ENCODE results near the gene RILPL2. TPM values are rescaled to one million over a fixed set of nuclear protein-coding genes. Genes with fewer than 3 reads are reported as not detected.
"Not testable (repeated sequence)": the region's sequence is repeated elsewhere in the genome, so short reads cannot be mapped to it uniquely, and the experiment has no call there.

The RILPL2 gene
- total RNA-seq, result 10 to 100 TPM in 1 of 2 donors, 1 to 10 TPM in 1; 9.7 to 12.2 TPM

- Mint-ChIP-seq H3K4me3 (peak within 1 kb of the TSS; percentile 97), H3K4me1 (ENCODE audit: low read depth in 2 of 2) (peaks cover 30 to 33% of the 10 kb centered on the region in 2 donors), H3K36me3 (no peaks in the 10 kb centered on the region), H3K27me3 (no peaks in the 10 kb centered on the region), H3K27ac (peak within 1 kb of the TSS; percentile 93 to 94), H3K9me3 (no peaks in the 10 kb centered on the region)
- ATAC-seq (peak; percentile 93 to 95), DNase-seq (ENCODE audit: low spot score) (peak; percentile 95)
Measured at GRCh38 chr12:123436017-123436964, at the start of gene RILPL2. Gene RILPL2 (minus strand): TSS chr12:123436684. CDS start chr12:123436420, 264 bp downstream.

- Mint-ChIP-seq H3K4me3 (no peak overlapping the region), H3K36me3 (no peaks in the 10 kb centered on the region), H3K4me1 (ENCODE audit: low read depth in 2 of 2) (peaks cover 7 to 14% of the 10 kb centered on the region in 2 donors), H3K27ac (no peak overlapping the region), H3K9me3 (no peaks in the 10 kb centered on the region), H3K27me3 (peaks cover 0 to 2% of the 10 kb centered on the region in 2 donors)
- DNase-seq (ENCODE audit: low spot score), result no peak
- ATAC-seq, result no peak
Measured at GRCh38 chr12:123485756-123486155, 49.3 kb upstream of the RILPL2 start.

GRCh38 chr12:123483602-123484248 is 47.2 kb upstream of the RILPL2 start:
- H3K27me3 Mint-ChIP-seq, result peaks cover 0 to 2% of the 10 kb centered on the region in 2 donors
- H3K4me1 Mint-ChIP-seq (ENCODE audit: low read depth in 2 of 2), result peaks cover 7 to 14% of the 10 kb centered on the region in 2 donors
- DNase-seq (ENCODE audit: low spot score) (peak; percentile 50), ATAC-seq (peak; percentile 31 to 48)
- no peaks in the 10 kb centered on the region for H3K9me3 Mint-ChIP-seq
- no peaks in the 10 kb centered on the region for H3K36me3 Mint-ChIP-seq
- H3K4me3 Mint-ChIP-seq, result no peak overlapping the region
- H3K27ac Mint-ChIP-seq, result no peak overlapping the region

- H3K36me3 Mint-ChIP-seq, result no peaks in the 10 kb centered on the region
- no peak overlapping the region for H3K4me3 Mint-ChIP-seq
- no peaks in the 10 kb centered on the region for H3K9me3 Mint-ChIP-seq
- peaks cover 7 to 14% of the 10 kb centered on the region in 2 donors for H3K4me1 Mint-ChIP-seq (ENCODE audit: low read depth in 2 of 2)
- no peak overlapping the region for H3K27ac Mint-ChIP-seq
- H3K27me3 Mint-ChIP-seq, result peaks cover 0 to 2% of the 10 kb centered on the region in 2 donors
- ATAC-seq, result no peak
- no peak for DNase-seq (ENCODE audit: low spot score)
Measured at GRCh38 chr12:123482876-123483275, 46.4 kb upstream of the RILPL2 start.

- H3K27me3 Mint-ChIP-seq; DNase-seq (ENCODE audit: low spot score); ATAC-seq; H3K4me3 Mint-ChIP-seq; H3K36me3 Mint-ChIP-seq; H3K9me3 Mint-ChIP-seq; H3K27ac Mint-ChIP-seq: not testable (repeated sequence)
- H3K4me1 Mint-ChIP-seq (ENCODE audit: low read depth in 2 of 2), result peaks cover 7 to 17% of the 10 kb centered on the region in 2 donors
Measured at GRCh38 chr12:123481251-123481650, 44.8 kb upstream of the RILPL2 start.

- DNase-seq (ENCODE audit: low spot score), result no peak
- no peak overlapping the region for H3K27ac Mint-ChIP-seq
- H3K36me3 Mint-ChIP-seq, result no peaks in the 10 kb centered on the region
- no peaks in the 10 kb centered on the region for H3K9me3 Mint-ChIP-seq
- H3K4me1 Mint-ChIP-seq (ENCODE audit: low read depth in 2 of 2), result peaks cover 5 to 12% of the 10 kb centered on the region in 2 donors
- no peak for ATAC-seq
- H3K27me3 Mint-ChIP-seq, result peaks cover 0 to 2% of the 10 kb centered on the region in 2 donors
- no peak overlapping the region for H3K4me3 Mint-ChIP-seq
Measured at GRCh38 chr12:123479442-123480180, 43.1 kb upstream of the RILPL2 start.

- Mint-ChIP-seq H3K36me3 (no peaks in the 10 kb centered on the region), H3K27ac (no peak overlapping the region), H3K4me1 (ENCODE audit: low read depth in 2 of 2) (peaks cover 0 to 5% of the 10 kb centered on the region in 2 donors), H3K27me3 (no peaks in the 10 kb centered on the region), H3K9me3 (no peaks in the 10 kb centered on the region), H3K4me3 (no peak overlapping the region)
- ATAC-seq (no peak), DNase-seq (ENCODE audit: low spot score) (no peak)
Measured at GRCh38 chr12:123478762-123479161, 42.3 kb upstream of the RILPL2 start.

GRCh38 chr12:123478069-123478468 is 41.6 kb upstream of the RILPL2 start:
- H3K36me3 Mint-ChIP-seq, result no peaks in the 10 kb centered on the region
- no peak overlapping the region for H3K27ac Mint-ChIP-seq

GRCh38 chr12:123475246-123475703 is 38.8 kb upstream of the RILPL2 start:
- DNase-seq (ENCODE audit: low spot score) (no peak), ATAC-seq (no peak)
- H3K36me3 Mint-ChIP-seq, result no peaks in the 10 kb centered on the region
- H3K27me3 Mint-ChIP-seq, result no peaks in the 10 kb centered on the region
- H3K4me3 Mint-ChIP-seq, result no peak overlapping the region
- peak overlapping the region in 1 of 2 donors; percentile 32 for H3K27ac Mint-ChIP-seq
- no peaks in the 10 kb centered on the region for H3K9me3 Mint-ChIP-seq
- peaks cover 0 to 2% of the 10 kb centered on the region in 2 donors for H3K4me1 Mint-ChIP-seq (ENCODE audit: low read depth in 2 of 2)

More at GRCh38 chr12:123478069-123478468, 41.6 kb upstream of the RILPL2 start:
- no peaks in the 10 kb centered on the region for H3K9me3 Mint-ChIP-seq
- peaks cover 0 to 2% of the 10 kb centered on the region in 2 donors for H3K4me1 Mint-ChIP-seq (ENCODE audit: low read depth in 2 of 2)
- no peak overlapping the region for H3K4me3 Mint-ChIP-seq
- DNase-seq (ENCODE audit: low spot score), result no peak
- no peak for ATAC-seq
- no peaks in the 10 kb centered on the region for H3K27me3 Mint-ChIP-seq

GRCh38 chr12:123474485-123475245 is 38.2 kb upstream of the RILPL2 start:
- DNase-seq (ENCODE audit: low spot score), result no peak

GRCh38 chr12:123472438-123472849 is 36.0 kb upstream of the RILPL2 start:
- no peaks in the 10 kb centered on the region for H3K27me3 Mint-ChIP-seq
- DNase-seq (ENCODE audit: low spot score) (no peak), ATAC-seq (no peak)
- H3K4me1 Mint-ChIP-seq (ENCODE audit: low read depth in 2 of 2), result peaks cover 0 to 2% of the 10 kb centered on the region in 2 donors
- no peak overlapping the region for H3K27ac Mint-ChIP-seq
- no peaks in the 10 kb centered on the region for H3K9me3 Mint-ChIP-seq
- H3K4me3 Mint-ChIP-seq, result no peak overlapping the region
- no peaks in the 10 kb centered on the region for H3K36me3 Mint-ChIP-seq

More at GRCh38 chr12:123474485-123475245, 38.2 kb upstream of the RILPL2 start:
- Mint-ChIP-seq H3K27me3 (no peaks in the 10 kb centered on the region), H3K9me3 (no peaks in the 10 kb centered on the region), H3K4me3 (no peak overlapping the region), H3K27ac (peak overlapping the region in 1 of 2 donors; percentile 32), H3K36me3 (no peaks in the 10 kb centered on the region), H3K4me1 (ENCODE audit: low read depth in 2 of 2) (peaks cover 0 to 2% of the 10 kb centered on the region in 2 donors)
- ATAC-seq, result no peak

- Mint-ChIP-seq H3K27ac (no peak overlapping the region), H3K36me3 (no peaks in the 10 kb centered on the region), H3K9me3 (no peaks in the 10 kb centered on the region), H3K27me3 (no peaks in the 10 kb centered on the region), H3K4me1 (ENCODE audit: low read depth in 2 of 2) (no peaks in the 10 kb centered on the region), H3K4me3 (no peak overlapping the region)
- ATAC-seq (no peak), DNase-seq (ENCODE audit: low spot score) (no peak)
Measured at GRCh38 chr12:123471374-123472068, 35.0 kb upstream of the RILPL2 start.
